ENCODE results near the gene SLC9C2. TPM values are rescaled to one million over a fixed set of nuclear protein-coding genes. Genes with fewer than 3 reads are reported as not detected.

SLC9C2 gene
- total RNA-seq, 1 donor, result not detected

GRCh38 chr1:173561263-173561662 lies 41.6 kb downstream of the SLC9C2 start:
- no peaks in the 10 kb centered on the region for H3K27me3 ChIP-seq (ENCODE audit: insufficient read depth, low read length)
- H3K9me3 ChIP-seq (ENCODE audit: low read depth, low read length), result no peaks in the 10 kb centered on the region
- H3K4me3 ChIP-seq (ENCODE audit: low read length), result no peak overlapping the region
- no peaks in the 10 kb centered on the region for H3K4me1 ChIP-seq (ENCODE audit: insufficient read depth, low read length)

- Histone ChIP-seq H3K4me3 (ENCODE audit: low read length) (no peak overlapping the region), H3K4me1 (ENCODE audit: insufficient read depth, low read length) (no peaks in the 10 kb centered on the region), H3K27me3 (ENCODE audit: insufficient read depth, low read length) (no peaks in the 10 kb centered on the region), H3K9me3 (ENCODE audit: low read depth, low read length) (no peaks in the 10 kb centered on the region)
Observed at GRCh38 chr1:173560285-173560880, 42.5 kb downstream of the SLC9C2 start.

GRCh38 chr1:173555651-173556305 lies 47.1 kb downstream of the SLC9C2 start:
- no peaks in the 10 kb centered on the region for H3K27me3 ChIP-seq (ENCODE audit: insufficient read depth, low read length)
- H3K4me3 ChIP-seq (ENCODE audit: low read length), result no peak overlapping the region
- H3K4me1 ChIP-seq (ENCODE audit: insufficient read depth, low read length), result peaks cover 4% of the 10 kb centered on the region
- H3K9me3 ChIP-seq (ENCODE audit: low read depth, low read length), result no peaks in the 10 kb centered on the region

- H3K27me3 ChIP-seq (ENCODE audit: insufficient read depth, low read length), result no peaks in the 10 kb centered on the region
- no peaks in the 10 kb centered on the region for H3K9me3 ChIP-seq (ENCODE audit: low read depth, low read length)
- H3K4me1 ChIP-seq (ENCODE audit: insufficient read depth, low read length), result peaks cover 7% of the 10 kb centered on the region
- H3K4me3 ChIP-seq (ENCODE audit: low read length), result no peak overlapping the region
Observed at GRCh38 chr1:173554541-173555250, 48.2 kb downstream of the SLC9C2 start.

GRCh38 chr1:173554089-173554488 lies 48.8 kb downstream of the SLC9C2 start:
- Histone ChIP-seq H3K4me1 (ENCODE audit: insufficient read depth, low read length) (peaks cover 7% of the 10 kb centered on the region), H3K9me3 (ENCODE audit: low read depth, low read length) (no peaks in the 10 kb centered on the region), H3K27me3 (ENCODE audit: insufficient read depth, low read length) (no peaks in the 10 kb centered on the region)

GRCh38 chr1:173553312-173553711 lies 49.6 kb downstream of the SLC9C2 start:
- Histone ChIP-seq H3K4me1 (ENCODE audit: insufficient read depth, low read length) (peaks cover 7% of the 10 kb centered on the region), H3K9me3 (ENCODE audit: low read depth, low read length) (no peaks in the 10 kb centered on the region), H3K4me3 (ENCODE audit: low read length) (no peak overlapping the region), H3K27me3 (ENCODE audit: insufficient read depth, low read length) (no peaks in the 10 kb centered on the region)

More at GRCh38 chr1:173554089-173554488, 48.8 kb downstream of the SLC9C2 start:
- H3K4me3 ChIP-seq (ENCODE audit: low read length), result no peak overlapping the region

- no peaks in the 10 kb centered on the region for H3K27me3 ChIP-seq (ENCODE audit: insufficient read depth, low read length)
- H3K9me3 ChIP-seq (ENCODE audit: low read depth, low read length), result no peaks in the 10 kb centered on the region
- H3K4me3 ChIP-seq (ENCODE audit: low read length), result no peak overlapping the region
- H3K4me1 ChIP-seq (ENCODE audit: insufficient read depth, low read length), result peaks cover 7% of the 10 kb centered on the region
Observed at GRCh38 chr1:173551699-173552098, 51.2 kb downstream of the SLC9C2 start.

- peaks cover 7% of the 10 kb centered on the region for H3K4me1 ChIP-seq (ENCODE audit: insufficient read depth, low read length)
- H3K4me3 ChIP-seq (ENCODE audit: low read length), result no peak overlapping the region
- no peaks in the 10 kb centered on the region for H3K27me3 ChIP-seq (ENCODE audit: insufficient read depth, low read length)
- no peaks in the 10 kb centered on the region for H3K9me3 ChIP-seq (ENCODE audit: low read depth, low read length)
Observed at GRCh38 chr1:173549813-173550212, 53.1 kb downstream of the SLC9C2 start.

GRCh38 chr1:173545688-173546087 lies 57.2 kb downstream of the SLC9C2 start:
- Histone ChIP-seq H3K4me1 (ENCODE audit: insufficient read depth, low read length) (peaks cover 3% of the 10 kb centered on the region), H3K27me3 (ENCODE audit: insufficient read depth, low read length) (no peaks in the 10 kb centered on the region), H3K9me3 (ENCODE audit: low read depth, low read length) (no peaks in the 10 kb centered on the region), H3K4me3 (ENCODE audit: low read length) (no peak overlapping the region)

GRCh38 chr1:173536223-173536622 lies 66.6 kb downstream of the SLC9C2 start:
- no peak overlapping the region for H3K4me3 ChIP-seq (ENCODE audit: low read length)
- no peaks in the 10 kb centered on the region for H3K4me1 ChIP-seq (ENCODE audit: insufficient read depth, low read length)
- H3K27me3 ChIP-seq (ENCODE audit: insufficient read depth, low read length), result no peaks in the 10 kb centered on the region

GRCh38 chr1:173532237-173532636 lies 70.6 kb downstream of the SLC9C2 start:
- no peak overlapping the region for H3K4me3 ChIP-seq (ENCODE audit: low read length)

More at GRCh38 chr1:173536223-173536622, 66.6 kb downstream of the SLC9C2 start:
- no peaks in the 10 kb centered on the region for H3K9me3 ChIP-seq (ENCODE audit: low read depth, low read length)

GRCh38 chr1:173530795-173531693 lies 71.8 kb downstream of the SLC9C2 start:
- Histone ChIP-seq H3K4me1 (ENCODE audit: insufficient read depth, low read length) (no peaks in the 10 kb centered on the region), H3K4me3 (ENCODE audit: low read length) (no peak overlapping the region), H3K27me3 (ENCODE audit: insufficient read depth, low read length) (no peaks in the 10 kb centered on the region), H3K9me3 (ENCODE audit: low read depth, low read length) (no peaks in the 10 kb centered on the region)

More at GRCh38 chr1:173532237-173532636, 70.6 kb downstream of the SLC9C2 start:
- Histone ChIP-seq H3K27me3 (ENCODE audit: insufficient read depth, low read length) (no peaks in the 10 kb centered on the region), H3K9me3 (ENCODE audit: low read depth, low read length) (no peaks in the 10 kb centered on the region), H3K4me1 (ENCODE audit: insufficient read depth, low read length) (no peaks in the 10 kb centered on the region)

GRCh38 chr1:173529106-173529505 lies 73.8 kb downstream of the SLC9C2 start:
- no peak overlapping the region for H3K4me3 ChIP-seq (ENCODE audit: low read length)
- H3K27me3 ChIP-seq (ENCODE audit: insufficient read depth, low read length), result no peaks in the 10 kb centered on the region
- no peaks in the 10 kb centered on the region for H3K4me1 ChIP-seq (ENCODE audit: insufficient read depth, low read length)
- no peaks in the 10 kb centered on the region for H3K9me3 ChIP-seq (ENCODE audit: low read depth, low read length)

- no peak overlapping the region for H3K4me3 ChIP-seq (ENCODE audit: low read length)
- no peaks in the 10 kb centered on the region for H3K4me1 ChIP-seq (ENCODE audit: insufficient read depth, low read length)
- H3K9me3 ChIP-seq (ENCODE audit: low read depth, low read length), result no peaks in the 10 kb centered on the region
- H3K27me3 ChIP-seq (ENCODE audit: insufficient read depth, low read length), result no peaks in the 10 kb centered on the region
Observed at GRCh38 chr1:173527151-173527826, 75.6 kb downstream of the SLC9C2 start.

Measured in mononuclear cell (primary cell).